NB4 (cell line): ENCODE data around the gene ADO.

ENCODE experiments used
- POLR2A ChIP-seq: IDR thresholded peaks from 2 replicates; pipeline ENCODE4 v1.6.1; 2011; ENCODE audit warnings: mild to moderate bottlenecking; ENCODE audit not compliant: insufficient read length; ENCODE audit errors: extremely low read depth
- TF ChIP-seq, protein P1 (sequence below): IDR thresholded peaks from one replicate; pipeline ENCODE4 v1.5.1; 2012; ENCODE audit warnings: low read depth, low read length

DNA sequence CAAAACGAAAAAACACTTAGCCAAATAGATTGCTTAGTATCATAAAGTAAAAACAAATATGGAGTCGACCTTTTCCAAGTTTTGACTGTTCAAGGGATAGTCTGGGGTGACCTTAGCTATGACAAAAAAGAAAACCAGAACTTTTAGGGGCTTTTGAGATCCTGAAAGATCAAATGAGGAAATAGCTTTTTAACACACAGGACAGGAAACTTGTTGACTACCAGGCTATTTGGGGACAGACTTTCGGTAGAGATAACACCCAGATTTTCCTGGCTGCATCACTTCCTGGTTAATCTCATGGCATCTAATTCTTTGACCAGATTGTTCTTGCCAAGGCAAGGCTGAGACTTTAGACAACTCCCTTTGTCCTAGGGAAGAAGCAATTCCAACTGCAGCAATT, 46.1 kb downstream of the ADO start:
- TF ChIP-seq POLR2A: no peak
- TF ChIP-seq, protein P1, sequence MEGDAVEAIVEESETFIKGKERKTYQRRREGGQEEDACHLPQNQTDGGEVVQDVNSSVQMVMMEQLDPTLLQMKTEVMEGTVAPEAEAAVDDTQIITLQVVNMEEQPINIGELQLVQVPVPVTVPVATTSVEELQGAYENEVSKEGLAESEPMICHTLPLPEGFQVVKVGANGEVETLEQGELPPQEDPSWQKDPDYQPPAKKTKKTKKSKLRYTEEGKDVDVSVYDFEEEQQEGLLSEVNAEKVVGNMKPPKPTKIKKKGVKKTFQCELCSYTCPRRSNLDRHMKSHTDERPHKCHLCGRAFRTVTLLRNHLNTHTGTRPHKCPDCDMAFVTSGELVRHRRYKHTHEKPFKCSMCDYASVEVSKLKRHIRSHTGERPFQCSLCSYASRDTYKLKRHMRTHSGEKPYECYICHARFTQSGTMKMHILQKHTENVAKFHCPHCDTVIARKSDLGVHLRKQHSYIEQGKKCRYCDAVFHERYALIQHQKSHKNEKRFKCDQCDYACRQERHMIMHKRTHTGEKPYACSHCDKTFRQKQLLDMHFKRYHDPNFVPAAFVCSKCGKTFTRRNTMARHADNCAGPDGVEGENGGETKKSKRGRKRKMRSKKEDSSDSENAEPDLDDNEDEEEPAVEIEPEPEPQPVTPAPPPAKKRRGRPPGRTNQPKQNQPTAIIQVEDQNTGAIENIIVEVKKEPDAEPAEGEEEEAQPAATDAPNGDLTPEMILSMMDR: no peak
